ENCODE results near the gene ZC3H12C.

GRCh38 chr11:110200241-110200640 is 107.0 kb downstream of the ZC3H12C start:
- TF ChIP-seq POLR2AphosphoS5 (IDR thresholded peaks at IDR 0.05; ENCODE audit: low read depth, low read length) (no peak), RAD51 (IDR thresholded peaks at IDR 0.05; ENCODE audit: borderline replicate concordance) (no peak), BCL6 (CRISPR knock-in tag; IDR thresholded peaks at IDR 0.05) (no peak), RFX5 (IDR thresholded peaks at IDR 0.05; ENCODE audit: low read depth, low read length) (no peak), PBX3 (CRISPR knock-in tag; IDR thresholded peaks at IDR 0.05; ENCODE audit: borderline replicate concordance) (no peak), SP140L (CRISPR knock-in tag; IDR thresholded peaks at IDR 0.05; ENCODE audit: borderline replicate concordance) (no peak)
- TF ChIP-seq, protein P1, sequence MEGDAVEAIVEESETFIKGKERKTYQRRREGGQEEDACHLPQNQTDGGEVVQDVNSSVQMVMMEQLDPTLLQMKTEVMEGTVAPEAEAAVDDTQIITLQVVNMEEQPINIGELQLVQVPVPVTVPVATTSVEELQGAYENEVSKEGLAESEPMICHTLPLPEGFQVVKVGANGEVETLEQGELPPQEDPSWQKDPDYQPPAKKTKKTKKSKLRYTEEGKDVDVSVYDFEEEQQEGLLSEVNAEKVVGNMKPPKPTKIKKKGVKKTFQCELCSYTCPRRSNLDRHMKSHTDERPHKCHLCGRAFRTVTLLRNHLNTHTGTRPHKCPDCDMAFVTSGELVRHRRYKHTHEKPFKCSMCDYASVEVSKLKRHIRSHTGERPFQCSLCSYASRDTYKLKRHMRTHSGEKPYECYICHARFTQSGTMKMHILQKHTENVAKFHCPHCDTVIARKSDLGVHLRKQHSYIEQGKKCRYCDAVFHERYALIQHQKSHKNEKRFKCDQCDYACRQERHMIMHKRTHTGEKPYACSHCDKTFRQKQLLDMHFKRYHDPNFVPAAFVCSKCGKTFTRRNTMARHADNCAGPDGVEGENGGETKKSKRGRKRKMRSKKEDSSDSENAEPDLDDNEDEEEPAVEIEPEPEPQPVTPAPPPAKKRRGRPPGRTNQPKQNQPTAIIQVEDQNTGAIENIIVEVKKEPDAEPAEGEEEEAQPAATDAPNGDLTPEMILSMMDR (CRISPR knock-in tag; IDR thresholded peaks at IDR 0.05), result no peak
